ENCODE data around the gene RPS27A. TPM values are rescaled to one million over a fixed set of nuclear protein-coding genes. Genes with fewer than 3 reads are reported as not detected.
"Not testable (repeated sequence)": the region's sequence is repeated elsewhere in the genome, so short reads cannot be mapped to it uniquely, and the experiment has no call there.

RPS27A gene
- total RNA-seq, 1 donor from 2014 or later, result 3,784 TPM

DNA sequence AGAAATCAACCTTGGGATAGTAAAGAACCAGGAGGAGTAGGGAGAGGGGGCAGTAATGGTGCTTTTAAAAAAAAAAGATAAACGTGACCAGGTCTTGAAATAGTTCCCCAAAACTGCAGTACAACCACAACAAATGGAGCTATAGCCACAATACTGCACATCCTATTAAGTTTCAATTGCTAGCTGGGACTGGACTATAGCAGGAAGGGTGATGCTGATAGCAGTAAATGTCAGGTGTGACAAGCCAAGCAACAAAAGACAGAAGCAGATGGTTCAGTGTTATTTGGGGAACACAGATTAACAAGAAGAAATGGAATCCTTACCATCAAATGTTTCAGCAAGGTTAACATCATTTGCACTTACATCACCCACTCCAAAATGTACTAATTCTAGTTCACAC is 10.1 kb downstream of the RPS27A start:
- no peak for DNase-seq (ENCODE audit: low read depth)
- H3K4me3 ChIP-seq (ENCODE audit: low read depth, low read length), result no peak overlapping the region
- TF ChIP-seq, protein P1, sequence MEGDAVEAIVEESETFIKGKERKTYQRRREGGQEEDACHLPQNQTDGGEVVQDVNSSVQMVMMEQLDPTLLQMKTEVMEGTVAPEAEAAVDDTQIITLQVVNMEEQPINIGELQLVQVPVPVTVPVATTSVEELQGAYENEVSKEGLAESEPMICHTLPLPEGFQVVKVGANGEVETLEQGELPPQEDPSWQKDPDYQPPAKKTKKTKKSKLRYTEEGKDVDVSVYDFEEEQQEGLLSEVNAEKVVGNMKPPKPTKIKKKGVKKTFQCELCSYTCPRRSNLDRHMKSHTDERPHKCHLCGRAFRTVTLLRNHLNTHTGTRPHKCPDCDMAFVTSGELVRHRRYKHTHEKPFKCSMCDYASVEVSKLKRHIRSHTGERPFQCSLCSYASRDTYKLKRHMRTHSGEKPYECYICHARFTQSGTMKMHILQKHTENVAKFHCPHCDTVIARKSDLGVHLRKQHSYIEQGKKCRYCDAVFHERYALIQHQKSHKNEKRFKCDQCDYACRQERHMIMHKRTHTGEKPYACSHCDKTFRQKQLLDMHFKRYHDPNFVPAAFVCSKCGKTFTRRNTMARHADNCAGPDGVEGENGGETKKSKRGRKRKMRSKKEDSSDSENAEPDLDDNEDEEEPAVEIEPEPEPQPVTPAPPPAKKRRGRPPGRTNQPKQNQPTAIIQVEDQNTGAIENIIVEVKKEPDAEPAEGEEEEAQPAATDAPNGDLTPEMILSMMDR (conservative IDR thresholded peaks at IDR 0.05; ENCODE audit: low read depth, low read length), result no peak

DNA sequence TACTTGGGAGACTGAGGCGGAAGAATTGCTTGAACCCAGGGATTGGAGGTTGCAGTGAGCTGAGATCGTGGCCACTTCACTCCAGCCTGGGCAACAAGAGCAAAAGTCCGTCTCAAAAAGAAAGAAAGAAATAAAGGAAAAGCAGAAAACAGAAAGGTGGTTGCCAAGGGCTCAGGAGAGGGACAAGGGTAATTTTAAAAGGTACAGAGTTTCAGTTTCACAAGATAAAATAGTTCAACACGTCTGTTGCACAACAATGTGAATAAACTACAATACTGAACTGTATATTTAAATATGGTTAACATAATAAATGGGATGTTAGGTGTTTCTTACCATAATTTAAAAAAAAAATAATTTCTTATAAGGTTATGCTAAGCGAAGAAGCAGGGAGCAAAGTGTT is 12.9 kb downstream of the RPS27A start:
- H3K4me3 ChIP-seq (ENCODE audit: low read depth, low read length), result no peak overlapping the region
- no peak for DNase-seq (ENCODE audit: low read depth)
- TF ChIP-seq, protein P1 (conservative IDR thresholded peaks at IDR 0.05; ENCODE audit: low read depth, low read length), result no peak

DNA sequence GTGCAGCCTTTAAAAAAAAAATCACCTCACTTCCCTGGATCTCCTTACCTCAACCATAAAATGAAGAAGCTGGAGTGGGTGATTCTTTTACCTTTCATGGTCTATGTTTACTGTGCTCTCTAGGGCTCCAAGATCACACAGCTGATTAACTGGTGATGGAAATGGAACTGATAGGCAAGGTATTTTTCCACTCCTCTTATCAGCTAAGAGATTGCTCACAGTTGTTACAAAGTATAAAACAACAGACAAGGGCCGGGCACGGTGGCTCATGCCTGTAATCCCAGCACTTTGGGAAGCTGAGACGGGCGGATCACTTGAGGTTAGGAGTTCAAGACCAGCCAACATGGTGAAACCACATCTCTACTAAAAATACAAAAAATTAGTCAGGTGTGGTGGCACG is 14.5 kb downstream of the RPS27A start:
- TF ChIP-seq, protein P1 (conservative IDR thresholded peaks at IDR 0.05; ENCODE audit: low read depth, low read length), result no peak
- DNase-seq (ENCODE audit: low read depth), result no peak
- H3K4me3 ChIP-seq (ENCODE audit: low read depth, low read length), result no peak overlapping the region

DNA sequence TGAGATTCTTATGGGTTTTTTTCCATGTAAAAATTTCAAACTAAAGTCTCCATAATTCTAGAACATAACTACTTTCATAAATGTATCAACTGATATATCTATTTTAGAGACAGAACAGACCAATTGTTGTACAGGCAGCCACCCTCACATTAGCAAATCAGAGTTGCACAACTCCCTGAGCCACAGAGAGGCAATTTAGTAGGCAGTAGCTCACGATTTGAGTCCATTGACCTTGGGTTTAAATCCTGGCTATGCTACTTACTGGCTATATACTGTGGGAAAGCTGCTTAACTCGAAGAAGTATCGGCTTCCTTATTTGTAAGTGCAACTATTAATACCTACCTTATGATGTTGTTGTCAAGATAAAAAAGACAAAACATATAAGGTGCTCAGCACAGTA is 20.3 kb downstream of the RPS27A start:
- H3K4me3 ChIP-seq (ENCODE audit: low read depth, low read length), result no peak overlapping the region
- TF ChIP-seq, protein P1 (conservative IDR thresholded peaks at IDR 0.05; ENCODE audit: low read depth, low read length), result no peak
- DNase-seq (ENCODE audit: low read depth), result no peak

DNA sequence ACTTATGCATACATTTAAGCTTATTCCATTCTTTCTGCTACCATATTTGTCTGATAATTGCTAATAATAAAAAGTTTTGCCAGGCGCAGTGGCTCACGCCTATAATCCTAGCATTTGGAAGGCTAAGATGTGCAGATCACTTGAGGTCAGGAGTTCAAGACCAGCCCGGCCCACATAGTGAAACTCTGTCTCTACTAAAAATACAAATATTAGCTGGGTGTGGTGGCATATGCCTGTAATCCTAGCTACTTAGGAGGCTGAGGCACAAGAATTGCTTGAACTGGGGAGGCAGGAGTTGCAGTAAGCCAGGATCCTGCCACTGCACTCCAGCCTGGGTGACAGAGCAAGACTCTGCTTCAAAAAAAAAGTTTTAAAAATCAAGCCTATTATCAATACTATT is 27.1 kb downstream of the RPS27A start:
- H3K4me3 ChIP-seq (ENCODE audit: low read depth, low read length); DNase-seq (ENCODE audit: low read depth): not testable (repeated sequence)

DNA sequence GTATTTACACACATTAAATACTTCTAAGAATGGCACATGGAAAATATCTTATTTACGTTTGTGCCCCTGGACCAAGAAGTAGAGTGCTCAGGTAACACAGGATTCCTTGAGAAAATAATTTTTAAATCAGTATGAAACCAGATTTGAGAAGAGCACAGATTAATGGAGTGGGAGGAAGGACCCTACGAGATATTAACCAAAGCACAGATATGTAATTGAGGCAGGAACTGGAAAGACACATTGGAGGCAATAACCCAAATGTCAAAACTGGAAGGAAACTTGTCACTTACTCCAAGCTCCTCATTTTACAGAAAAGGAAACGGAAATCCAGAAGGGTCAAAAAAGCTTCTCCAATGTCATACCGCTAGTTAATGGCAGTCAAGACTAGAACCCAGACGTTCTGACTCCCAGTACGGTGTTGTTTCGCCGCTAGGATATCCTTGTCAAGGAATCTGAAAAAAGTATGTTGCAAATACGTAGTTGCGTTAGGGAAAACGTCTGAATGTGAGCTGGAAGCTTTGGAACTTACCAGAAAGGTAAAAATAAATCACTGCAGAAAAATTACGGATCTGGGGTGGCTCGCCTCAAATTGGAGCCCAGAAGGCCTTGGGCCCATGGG is 35.9 kb downstream of the RPS27A start:
- no peak for DNase-seq (ENCODE audit: low read depth)
- TF ChIP-seq, protein P1 (conservative IDR thresholded peaks at IDR 0.05; ENCODE audit: low read depth, low read length), result peak; percentile 2
- peak overlapping the region; percentile 96 for H3K4me3 ChIP-seq (ENCODE audit: low read depth, low read length)

DNA sequence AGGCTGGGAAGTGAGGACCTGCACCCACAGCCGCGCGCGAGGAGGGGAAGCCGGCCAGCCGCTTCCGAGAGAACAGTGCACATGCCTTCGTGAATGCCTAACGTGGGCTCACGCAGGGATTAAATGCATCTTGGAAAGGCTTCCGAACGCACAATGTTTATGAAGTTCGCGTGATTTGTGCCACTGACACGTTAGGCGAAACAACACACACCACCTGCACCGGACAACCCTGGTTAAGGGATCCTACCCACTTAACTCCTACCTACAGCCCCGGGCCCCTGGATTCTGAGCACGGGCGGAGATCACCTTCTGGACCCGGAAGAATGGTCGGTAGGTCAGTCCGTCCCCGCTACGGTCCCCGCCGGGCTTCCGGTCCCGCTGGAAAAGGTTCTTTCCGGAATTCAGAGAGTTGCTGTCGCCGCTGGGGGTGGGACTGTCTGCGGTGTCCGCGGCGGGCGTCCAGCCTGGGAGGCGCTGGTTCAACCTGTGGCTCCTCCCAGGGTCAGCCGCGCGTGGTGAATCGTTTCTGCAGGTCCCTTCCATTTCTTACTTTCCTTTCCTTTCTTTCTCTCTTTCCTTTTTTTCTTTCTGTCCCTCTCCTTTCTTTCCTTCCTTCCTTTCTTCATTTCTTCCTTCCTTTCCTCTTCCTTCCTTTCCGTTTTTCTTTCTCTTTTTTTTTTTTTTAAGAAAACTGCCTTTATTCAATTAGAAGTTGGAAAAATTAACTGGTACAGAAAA is 36.6 kb downstream of the RPS27A start, which contains the start of gene MTIF2:
MTIF2 (minus strand) TSS at position 325 of the 738 bp plus-strand sequence. CDS start 5,373 bp downstream, outside the sequence.
- H3K4me3 ChIP-seq (ENCODE audit: low read depth, low read length), result peak within 1 kb of the TSS; percentile 96
- DNase-seq (ENCODE audit: low read depth), result peak; percentile 62
- TF ChIP-seq, protein P1 (conservative IDR thresholded peaks at IDR 0.05; ENCODE audit: low read depth, low read length), result no peak

All from epithelial cell of proximal tubule (primary cell).